PC-3 (cell line): ENCODE data around the gene ABCB7. TPM values are rescaled to one million over a fixed set of nuclear protein-coding genes. Genes with fewer than 3 reads are reported as not detected.

Experiments used
- ATAC-seq: fragments of 200-7000 bp; cut with Tn5 transposase; 2 replicates; pipeline ENCODE4 v1.9.1; 2020; ENCODE audit warnings: mild to moderate bottlenecking, moderate library complexity
- BruUV-seq: library from RNA; stranded (reverse); fragments of 400-500 nt; replicated peaks from 2 replicates; lab custom pipeline; 2021; lab: Mats Ljungman, UMichigan
- CTCF ChIA-PET: fragments of 300-600 bp; sonication (Branson Sonifier 250); formaldehyde crosslinking; loops from one replicate; lab custom pipeline; 2022; ENCODE audit warnings: antibody characterized with exemption; lab: Charles Lee
- POLR2A ChIA-PET: fragments of 300-600 bp; sonication (Branson Sonifier 250); formaldehyde crosslinking; loops from one replicate; lab custom pipeline; 2022; ENCODE audit warnings: antibody characterized with exemption; ENCODE audit not compliant: unreplicated experiment; lab: Charles Lee
- DNase-seq: peaks from one replicate; pipeline ENCODE4 v3.0.0-alpha.2; 2015
- H2AFZ ChIP-seq: fragments of 300-600 bp; sonication (generic); 2 replicates; pipeline ENCODE4 v1.6.0; 2016; ENCODE audit warnings: antibody characterized with exemption, low read length
- H3F3A ChIP-seq: fragments of 300-600 bp; sonication (generic); one replicate; pipeline ENCODE4 v1.6.0; 2017; ENCODE audit warnings: antibody characterized with exemption, low read length, control low read depth, mild to moderate bottlenecking; ENCODE audit not compliant: unreplicated experiment
- H3K27ac ChIP-seq: fragments of 300-600 bp; sonication (generic); 2 replicates; pipeline ENCODE4 v1.5.1; 2016; ENCODE audit warnings: mild to moderate bottlenecking, low read length
- H3K27me3 ChIP-seq: fragments of 300-600 bp; sonication (generic); 2 replicates; pipeline ENCODE4 v1.6.1; 2016; ENCODE audit warnings: low read length, mixed read lengths
- H3K36me3 ChIP-seq: fragments of 300-600 bp; sonication (generic); 2 replicates; pipeline ENCODE4 v1.6.1; 2016; ENCODE audit warnings: low read depth, mixed run types, low read length, mixed read lengths
- H3K4me1 ChIP-seq: fragments of 300-600 bp; sonication (generic); 2 replicates; pipeline ENCODE4 v1.5.1; 2016; ENCODE audit warnings: low read length; ENCODE audit not compliant: insufficient read depth
- H3K4me2 ChIP-seq: fragments of 300-600 bp; sonication (generic); 2 replicates; pipeline ENCODE4 v1.6.0; 2016; ENCODE audit warnings: low read length
- H3K4me3 ChIP-seq: fragments of 300-600 bp; sonication (generic); 2 replicates; pipeline ENCODE4 v1.5.1; 2016; ENCODE audit warnings: mild to moderate bottlenecking, low read length, mixed read lengths
- H3K79me2 ChIP-seq: fragments of 300-600 bp; sonication (generic); 2 replicates; pipeline ENCODE4 v1.6.1; 2017; ENCODE audit warnings: low read length, mixed read lengths
- H3K9ac ChIP-seq: fragments of 300-600 bp; sonication (generic); 2 replicates; pipeline ENCODE4 v1.6.0; 2016; ENCODE audit warnings: mild to moderate bottlenecking, low read length
- H3K9me2 ChIP-seq: fragments of 300-600 bp; sonication (generic); replicated peaks from 2 replicates; pipeline ENCODE4 v1.6.1; 2016; ENCODE audit warnings: mixed run types, low read length, mixed read lengths
- H3K9me3 ChIP-seq: fragments of 300-600 bp; sonication (generic); 2 replicates; pipeline ENCODE4 v1.6.1; 2016; ENCODE audit warnings: low read length, mixed read lengths
- H4K20me1 ChIP-seq: fragments of 300-600 bp; sonication (generic); 2 replicates; pipeline ENCODE4 v1.6.1; 2016; ENCODE audit warnings: low read length, mixed read lengths
- CTCF ChIP-seq: fragments of 300-600 bp; sonication (generic); conservative IDR thresholded peaks from 2 replicates; pipeline ENCODE4 v1.5.1; 2017; ENCODE audit warnings: antibody characterized with exemption, low read depth, mild to moderate bottlenecking, low read length
- EZH2 ChIP-seq: fragments of 300-600 bp; sonication (generic); IDR thresholded peaks from one replicate; pipeline ENCODE4 v1.6.1; 2017; ENCODE audit warnings: antibody characterized with exemption, mild to moderate bottlenecking, low read length; ENCODE audit not compliant: unreplicated experiment
- EZH2phosphoT487 ChIP-seq: fragments of 300-600 bp; sonication (generic); IDR thresholded peaks from 2 replicates; pipeline ENCODE4 v1.6.1; 2018; ENCODE audit warnings: mild to moderate bottlenecking, antibody characterized with exemption, low read length, borderline replicate concordance
- intact Hi-C: fragments of 100-400 bp; cut with micrococcal nuclease; formaldehyde crosslinking; loops from 2 replicates; pipeline ENCODE4 v1.9.0; 2023
- total RNA-seq: library from RNA; depleted of rRNA; stranded (reverse); fragments of >200 nt; gene quantifications from 2 replicates; pipeline ENCODE4 v1.2.3, GENCODE V29; 2014

ABCB7 gene
- total RNA-seq, 1 experiment from 2014 or later = 34.6 TPM

DNA sequence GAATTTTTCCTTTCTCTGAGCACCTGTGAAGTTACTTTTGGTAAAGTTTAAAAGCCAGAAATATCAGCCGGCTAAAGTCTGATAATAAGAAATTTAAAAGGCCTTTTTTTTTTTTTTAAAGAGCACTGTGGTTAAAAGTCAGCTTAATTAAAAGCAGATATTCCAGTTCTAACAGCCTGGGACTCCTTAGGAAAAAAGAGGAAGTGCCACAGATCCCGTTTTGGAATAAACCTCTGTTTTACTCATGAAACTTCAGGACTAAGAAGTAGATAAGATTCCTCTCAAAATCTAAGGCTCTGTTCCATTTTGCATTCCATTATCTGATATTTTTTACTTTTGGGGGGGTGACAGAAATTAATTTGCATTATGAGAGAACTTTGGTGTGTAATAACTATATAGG lies 37.8 kb downstream of the ABCB7 start:
- ChIA-PET CTCF (no interaction called here), POLR2A (no interaction called here)
- no peak overlapping the region for H3K4me3 ChIP-seq
- H3K36me3 ChIP-seq = no peaks in the 10 kb centered on the region
- H3K27me3 ChIP-seq = no peaks in the 10 kb centered on the region
- no peaks in the 10 kb centered on the region for H3K9me2 ChIP-seq
- TF ChIP-seq EZH2phosphoT487 (no peak), CTCF (no peak), EZH2 (no peak)
- intact Hi-C loops = no loop called here
- H3K9ac ChIP-seq = no peak overlapping the region
- ATAC-seq (no peak), DNase-seq (no peak)
- H3K9me3 ChIP-seq = no peaks in the 10 kb centered on the region
- no peak overlapping the region for H3K27ac ChIP-seq
- no TSS peak for BruUV-seq
- no peaks in the 10 kb centered on the region for H3K4me1 ChIP-seq
- H4K20me1 ChIP-seq = no peaks in the 10 kb centered on the region
- no peaks in the 10 kb centered on the region for H3K79me2 ChIP-seq
- H3K4me2 ChIP-seq = no peak overlapping the region
- no peak overlapping the region for H2AFZ ChIP-seq
- H3F3A ChIP-seq = no peaks in the 10 kb centered on the region

DNA sequence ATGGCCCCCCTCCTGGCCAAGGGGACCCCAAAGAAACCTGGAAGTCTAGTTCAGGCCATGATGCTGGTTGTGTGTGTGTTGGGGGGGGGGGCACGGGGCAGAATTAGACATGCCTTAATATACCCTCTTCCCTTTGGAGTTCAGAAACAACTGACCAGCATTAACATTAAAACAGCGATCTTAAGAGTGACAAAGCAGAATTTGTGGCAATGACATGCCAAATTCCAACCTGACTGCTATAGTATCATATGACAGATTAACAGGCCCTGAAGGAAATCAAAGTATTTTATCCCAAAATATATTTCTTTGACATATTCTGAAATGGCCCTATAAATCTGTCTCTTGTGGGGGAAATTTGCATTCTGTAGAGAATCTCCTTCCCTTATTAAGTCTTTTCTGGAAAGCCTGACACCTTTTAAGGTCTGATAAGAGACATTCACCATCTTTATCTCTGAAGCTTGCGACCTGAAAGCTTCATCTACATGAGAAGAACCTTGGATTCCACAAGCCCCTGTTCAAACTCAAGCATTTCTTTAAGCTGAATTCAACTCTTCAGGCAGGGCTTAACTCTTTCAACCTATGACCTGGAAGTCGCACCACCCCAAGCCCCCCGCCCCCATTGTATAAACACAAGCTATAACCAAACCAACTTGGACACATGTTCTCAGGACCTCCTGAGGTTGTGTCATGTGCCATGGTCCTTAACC lies 40.2 kb downstream of the ABCB7 start:
- Histone ChIP-seq H2AFZ (no peak overlapping the region), H3K36me3 (no peaks in the 10 kb centered on the region), H3K4me1 (no peaks in the 10 kb centered on the region), H3K27me3 (no peaks in the 10 kb centered on the region), H3K79me2 (no peaks in the 10 kb centered on the region), H4K20me1 (no peaks in the 10 kb centered on the region), H3K9me3 (no peaks in the 10 kb centered on the region), H3F3A (no peaks in the 10 kb centered on the region), H3K9ac (no peak overlapping the region), H3K27ac (no peak overlapping the region), H3K9me2 (no peaks in the 10 kb centered on the region), H3K4me2 (no peak overlapping the region), H3K4me3 (no peak overlapping the region)
- TF ChIP-seq EZH2 (no peak), EZH2phosphoT487 (no peak), CTCF (no peak)
- ATAC-seq (no peak), DNase-seq (no peak)
- ChIA-PET CTCF (no interaction called here), POLR2A (interaction anchor here (0.6 kb wide), 1 partner anchor 1294 kb away, joined by 3 read pairs; no protein-coding TSS in a partner anchor)
- intact Hi-C loops = no loop called here
- BruUV-seq = no TSS peak

DNA sequence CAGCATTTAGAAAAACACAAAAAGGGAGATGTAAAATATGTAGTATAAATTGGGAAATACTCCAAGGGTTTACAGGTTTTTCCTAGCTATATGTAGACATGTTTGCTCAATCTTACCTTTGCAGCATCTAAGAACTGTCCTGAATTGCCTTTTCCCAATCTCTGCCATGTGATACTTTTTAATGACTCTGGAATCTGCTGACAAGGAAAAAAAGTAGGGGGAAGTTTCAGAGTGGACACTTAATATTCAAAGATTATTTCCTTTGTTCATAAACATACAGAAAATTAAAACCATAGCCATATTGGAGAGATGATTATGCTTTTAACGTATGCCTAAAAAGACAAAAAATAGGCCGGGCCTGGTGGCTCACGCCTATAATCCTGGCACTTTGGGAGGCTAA lies 41.4 kb downstream of the ABCB7 start:
- BruUV-seq = no TSS peak
- H2AFZ ChIP-seq = no peak overlapping the region
- H3K4me1 ChIP-seq = no peaks in the 10 kb centered on the region
- H3K9me2 ChIP-seq = no peaks in the 10 kb centered on the region
- H3K79me2 ChIP-seq = no peaks in the 10 kb centered on the region
- no peaks in the 10 kb centered on the region for H3K9me3 ChIP-seq
- ATAC-seq (no peak), DNase-seq (no peak)
- no peaks in the 10 kb centered on the region for H3F3A ChIP-seq
- H3K4me2 ChIP-seq = no peak overlapping the region
- no peak overlapping the region for H3K4me3 ChIP-seq
- intact Hi-C loops = no loop called here
- H4K20me1 ChIP-seq = no peaks in the 10 kb centered on the region
- H3K9ac ChIP-seq = no peak overlapping the region
- TF ChIP-seq EZH2phosphoT487 = no peak
- no peak for TF ChIP-seq EZH2
- no peak for TF ChIP-seq CTCF
- no peaks in the 10 kb centered on the region for H3K27me3 ChIP-seq
- ChIA-PET CTCF (no interaction called here), POLR2A (no interaction called here)
- H3K36me3 ChIP-seq = no peaks in the 10 kb centered on the region
- no peak overlapping the region for H3K27ac ChIP-seq
